WTC11 (cell line): ENCODE data around the gene PAGE5. TPM values are rescaled to one million over a fixed set of nuclear protein-coding genes. Genes with fewer than 3 reads are reported as not detected.

Source experiments
- ATAC-seq: fragments of 200-7000 bp; cut with Tn5 transposase; 2 replicates; pipeline ENCODE4 v1.10.0; 2021; ENCODE audit warnings: mild to moderate bottlenecking, moderate library complexity
- CTCF ChIA-PET: fragments of 300-600 bp; sonication (Branson Sonifier 250); formaldehyde crosslinking; loops from one replicate; lab custom pipeline; 2021; ENCODE audit warnings: antibody characterized with exemption; lab: Charles Lee
- POLR2A ChIA-PET: fragments of 350-600 bp; sonication (Branson Sonifier 250); formaldehyde crosslinking; loops from one replicate; lab custom pipeline; 2021; ENCODE audit warnings: antibody characterized with exemption; lab: Charles Lee
- DNase-seq: peaks from one replicate; pipeline ENCODE4 v3.0.0; 2021; ENCODE audit warnings: low spot score
- H3K27ac Mint-ChIP-seq: 2 replicates; pipeline ENCODE4 v1.8.0; 2021; ENCODE audit warnings: mixed read lengths
- H3K27me3 Mint-ChIP-seq: 2 replicates; pipeline ENCODE4 v1.8.0; 2021; ENCODE audit warnings: low read depth, mild to moderate bottlenecking, moderate library complexity, mixed read lengths
- H3K36me3 Mint-ChIP-seq: 2 replicates; pipeline ENCODE4 v1.8.0; 2021; ENCODE audit warnings: mixed read lengths
- H3K4me1 Mint-ChIP-seq: 2 replicates; pipeline ENCODE4 v1.8.0; 2022; ENCODE audit warnings: mixed read lengths
- H3K4me3 Mint-ChIP-seq: 2 replicates; pipeline ENCODE4 v1.8.0; 2021; ENCODE audit warnings: mild to moderate bottlenecking, moderate library complexity, mixed read lengths
- H3K9me3 Mint-ChIP-seq: 2 replicates; pipeline ENCODE4 v1.8.0; 2021; ENCODE audit warnings: mixed read lengths
- ATF1 ChIP-seq: sonication (generic); formaldehyde crosslinking; IDR thresholded peaks from 2 replicates; pipeline ENCODE4 v1.8.1; 2023; ENCODE audit warnings: mild to moderate bottlenecking, moderate library complexity, missing genetic modification reagents
- ATF3 ChIP-seq: sonication (generic); formaldehyde crosslinking; conservative IDR thresholded peaks from 2 replicates; pipeline ENCODE4 v1.8.1; 2022; ENCODE audit warnings: mild to moderate bottlenecking, missing genetic modification reagents
- ELF4 ChIP-seq: sonication (generic); formaldehyde crosslinking; IDR thresholded peaks from 2 replicates; pipeline ENCODE4 v1.8.1; 2022; ENCODE audit warnings: low read depth, mild to moderate bottlenecking, moderate library complexity, missing genetic modification reagents
- GABPB1 ChIP-seq: sonication (generic); formaldehyde crosslinking; IDR thresholded peaks from 2 replicates; pipeline ENCODE4 v1.8.1; 2023; ENCODE audit warnings: mild to moderate bottlenecking, missing genetic modification reagents
- GTF2I ChIP-seq: fragments of 250-450 bp; sonication (Bioruptor Pico); conservative IDR thresholded peaks from 2 replicates; pipeline ENCODE4 v1.4.0; 2021; ENCODE audit warnings: mild to moderate bottlenecking
- IRF2 ChIP-seq: sonication (generic); formaldehyde crosslinking; IDR thresholded peaks from 2 replicates; pipeline ENCODE4 v1.8.0; 2022; ENCODE audit warnings: low read depth, missing genetic modification reagents, borderline replicate concordance
- JAZF1 ChIP-seq: fragments of 250-450 bp; sonication (Bioruptor Pico); IDR thresholded peaks from 2 replicates; pipeline ENCODE4 v1.9.0; 2021; ENCODE audit warnings: moderate library complexity, mild to moderate bottlenecking, inconsistent platforms
- MAX ChIP-seq: sonication (generic); formaldehyde crosslinking; IDR thresholded peaks from 2 replicates; pipeline ENCODE4 v1.8.0; 2022; ENCODE audit warnings: mild to moderate bottlenecking, missing genetic modification reagents
- NR2C2 ChIP-seq: sonication (generic); formaldehyde crosslinking; IDR thresholded peaks from 2 replicates; pipeline ENCODE4 v1.8.0; 2022; ENCODE audit warnings: mild to moderate bottlenecking, missing genetic modification reagents
- SOX15 ChIP-seq: fragments of 250-450 bp; sonication (Bioruptor Pico); IDR thresholded peaks from 2 replicates; pipeline ENCODE4 v1.9.0; 2021; ENCODE audit warnings: mild to moderate bottlenecking
- ZNF281 ChIP-seq: sonication (generic); formaldehyde crosslinking; IDR thresholded peaks from 2 replicates; pipeline ENCODE4 v1.8.0; 2023; ENCODE audit warnings: mild to moderate bottlenecking, missing genetic modification reagents
- total RNA-seq: library from RNA; stranded (reverse); gene quantifications from 3 replicates; pipeline ENCODE4 v1.2.3, GENCODE V29; 2021
- TF ChIP-seq, protein P1 (sequence below): sonication (generic); formaldehyde crosslinking; conservative IDR thresholded peaks from 2 replicates; pipeline ENCODE4 v1.8.1; 2023; ENCODE audit warnings: mild to moderate bottlenecking, low read depth, missing genetic modification reagents, moderate library complexity
- TF ChIP-seq, protein P2 (sequence below): fragments of 250-450 bp; sonication (Bioruptor Pico); IDR thresholded peaks from 2 replicates; pipeline ENCODE4 v1.9.0; 2021; ENCODE audit warnings: mild to moderate bottlenecking, borderline replicate concordance
- TF ChIP-seq, protein P3 (sequence below): sonication (generic); formaldehyde crosslinking; IDR thresholded peaks from 2 replicates; pipeline ENCODE4 v1.8.0; 2022; ENCODE audit warnings: mild to moderate bottlenecking, missing genetic modification reagents

Gene PAGE5
- total RNA-seq, 1 experiment from 2014 or later: not detected

DNA sequence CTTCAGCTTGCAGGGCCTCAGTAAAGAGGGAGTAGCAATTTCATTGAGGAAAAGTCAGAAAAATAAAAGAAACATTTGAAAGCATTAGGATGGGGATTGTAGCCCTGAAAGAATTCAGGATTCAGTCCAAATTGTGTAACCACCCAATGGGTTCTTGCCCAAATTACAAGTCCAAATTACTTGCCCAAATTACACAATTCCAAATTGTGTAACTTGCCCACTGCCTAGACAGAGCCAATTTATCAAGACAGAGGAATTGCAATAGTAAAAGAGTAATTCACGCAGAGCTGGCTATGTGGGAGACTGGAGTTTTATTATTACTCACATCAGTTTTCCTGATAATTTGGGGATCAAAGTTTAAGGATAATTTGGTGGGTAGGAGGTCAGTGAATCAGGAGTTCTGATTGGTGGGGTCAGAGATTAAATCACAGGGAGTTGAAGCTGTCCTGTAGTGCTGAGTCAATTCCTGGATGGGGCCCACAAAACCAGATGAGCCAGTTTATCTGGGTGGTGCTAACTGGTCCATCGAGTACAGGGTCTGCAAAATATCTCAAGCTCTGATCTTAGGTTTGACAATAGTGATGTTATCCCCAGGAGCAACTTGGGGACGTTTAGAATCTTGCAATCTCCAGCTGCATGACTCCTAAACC is 18.1 kb upstream of the PAGE5 start:
- Mint-ChIP-seq H3K9me3 (peaks cover 15% of the 10 kb centered on the region), H3K4me1 (no peaks in the 10 kb centered on the region), H3K27me3 (no peaks in the 10 kb centered on the region), H3K36me3 (peaks cover 3% of the 10 kb centered on the region; the same call in 1 of the 2 replicates), H3K4me3 (no peak overlapping the region), H3K27ac (no peak overlapping the region)
- ATAC-seq: no peak
- TF ChIP-seq, protein P1, sequence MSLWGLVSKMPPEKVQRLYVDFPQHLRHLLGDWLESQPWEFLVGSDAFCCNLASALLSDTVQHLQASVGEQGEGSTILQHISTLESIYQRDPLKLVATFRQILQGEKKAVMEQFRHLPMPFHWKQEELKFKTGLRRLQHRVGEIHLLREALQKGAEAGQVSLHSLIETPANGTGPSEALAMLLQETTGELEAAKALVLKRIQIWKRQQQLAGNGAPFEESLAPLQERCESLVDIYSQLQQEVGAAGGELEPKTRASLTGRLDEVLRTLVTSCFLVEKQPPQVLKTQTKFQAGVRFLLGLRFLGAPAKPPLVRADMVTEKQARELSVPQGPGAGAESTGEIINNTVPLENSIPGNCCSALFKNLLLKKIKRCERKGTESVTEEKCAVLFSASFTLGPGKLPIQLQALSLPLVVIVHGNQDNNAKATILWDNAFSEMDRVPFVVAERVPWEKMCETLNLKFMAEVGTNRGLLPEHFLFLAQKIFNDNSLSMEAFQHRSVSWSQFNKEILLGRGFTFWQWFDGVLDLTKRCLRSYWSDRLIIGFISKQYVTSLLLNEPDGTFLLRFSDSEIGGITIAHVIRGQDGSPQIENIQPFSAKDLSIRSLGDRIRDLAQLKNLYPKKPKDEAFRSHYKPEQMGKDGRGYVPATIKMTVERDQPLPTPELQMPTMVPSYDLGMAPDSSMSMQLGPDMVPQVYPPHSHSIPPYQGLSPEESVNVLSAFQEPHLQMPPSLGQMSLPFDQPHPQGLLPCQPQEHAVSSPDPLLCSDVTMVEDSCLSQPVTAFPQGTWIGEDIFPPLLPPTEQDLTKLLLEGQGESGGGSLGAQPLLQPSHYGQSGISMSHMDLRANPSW (CRISPR knock-in tag): no peak
- TF ChIP-seq NR2C2 (CRISPR knock-in tag): no peak
- TF ChIP-seq ATF3: no peak
- no peak for TF ChIP-seq ZNF281 (CRISPR knock-in tag)
- TF ChIP-seq JAZF1: no peak
- TF ChIP-seq, protein P2, sequence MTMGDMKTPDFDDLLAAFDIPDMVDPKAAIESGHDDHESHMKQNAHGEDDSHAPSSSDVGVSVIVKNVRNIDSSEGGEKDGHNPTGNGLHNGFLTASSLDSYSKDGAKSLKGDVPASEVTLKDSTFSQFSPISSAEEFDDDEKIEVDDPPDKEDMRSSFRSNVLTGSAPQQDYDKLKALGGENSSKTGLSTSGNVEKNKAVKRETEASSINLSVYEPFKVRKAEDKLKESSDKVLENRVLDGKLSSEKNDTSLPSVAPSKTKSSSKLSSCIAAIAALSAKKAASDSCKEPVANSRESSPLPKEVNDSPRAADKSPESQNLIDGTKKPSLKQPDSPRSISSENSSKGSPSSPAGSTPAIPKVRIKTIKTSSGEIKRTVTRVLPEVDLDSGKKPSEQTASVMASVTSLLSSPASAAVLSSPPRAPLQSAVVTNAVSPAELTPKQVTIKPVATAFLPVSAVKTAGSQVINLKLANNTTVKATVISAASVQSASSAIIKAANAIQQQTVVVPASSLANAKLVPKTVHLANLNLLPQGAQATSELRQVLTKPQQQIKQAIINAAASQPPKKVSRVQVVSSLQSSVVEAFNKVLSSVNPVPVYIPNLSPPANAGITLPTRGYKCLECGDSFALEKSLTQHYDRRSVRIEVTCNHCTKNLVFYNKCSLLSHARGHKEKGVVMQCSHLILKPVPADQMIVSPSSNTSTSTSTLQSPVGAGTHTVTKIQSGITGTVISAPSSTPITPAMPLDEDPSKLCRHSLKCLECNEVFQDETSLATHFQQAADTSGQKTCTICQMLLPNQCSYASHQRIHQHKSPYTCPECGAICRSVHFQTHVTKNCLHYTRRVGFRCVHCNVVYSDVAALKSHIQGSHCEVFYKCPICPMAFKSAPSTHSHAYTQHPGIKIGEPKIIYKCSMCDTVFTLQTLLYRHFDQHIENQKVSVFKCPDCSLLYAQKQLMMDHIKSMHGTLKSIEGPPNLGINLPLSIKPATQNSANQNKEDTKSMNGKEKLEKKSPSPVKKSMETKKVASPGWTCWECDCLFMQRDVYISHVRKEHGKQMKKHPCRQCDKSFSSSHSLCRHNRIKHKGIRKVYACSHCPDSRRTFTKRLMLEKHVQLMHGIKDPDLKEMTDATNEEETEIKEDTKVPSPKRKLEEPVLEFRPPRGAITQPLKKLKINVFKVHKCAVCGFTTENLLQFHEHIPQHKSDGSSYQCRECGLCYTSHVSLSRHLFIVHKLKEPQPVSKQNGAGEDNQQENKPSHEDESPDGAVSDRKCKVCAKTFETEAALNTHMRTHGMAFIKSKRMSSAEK (CRISPR knock-in tag): no peak
- no peak for TF ChIP-seq ATF1 (CRISPR knock-in tag)
- no peak for TF ChIP-seq GTF2I (CRISPR knock-in tag)
- TF ChIP-seq MAX (CRISPR knock-in tag): no peak
- TF ChIP-seq GABPB1: no peak
- no peak for TF ChIP-seq IRF2
- no peak for TF ChIP-seq ELF4 (CRISPR knock-in tag)
- TF ChIP-seq SOX15 (CRISPR knock-in tag): no peak
- TF ChIP-seq, protein P3, sequence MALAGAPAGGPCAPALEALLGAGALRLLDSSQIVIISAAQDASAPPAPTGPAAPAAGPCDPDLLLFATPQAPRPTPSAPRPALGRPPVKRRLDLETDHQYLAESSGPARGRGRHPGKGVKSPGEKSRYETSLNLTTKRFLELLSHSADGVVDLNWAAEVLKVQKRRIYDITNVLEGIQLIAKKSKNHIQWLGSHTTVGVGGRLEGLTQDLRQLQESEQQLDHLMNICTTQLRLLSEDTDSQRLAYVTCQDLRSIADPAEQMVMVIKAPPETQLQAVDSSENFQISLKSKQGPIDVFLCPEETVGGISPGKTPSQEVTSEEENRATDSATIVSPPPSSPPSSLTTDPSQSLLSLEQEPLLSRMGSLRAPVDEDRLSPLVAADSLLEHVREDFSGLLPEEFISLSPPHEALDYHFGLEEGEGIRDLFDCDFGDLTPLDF (CRISPR knock-in tag): no peak
- DNase-seq: no peak
- POLR2A ChIA-PET: no interaction called here
- CTCF ChIA-PET: no interaction called here
